PFSK-1 (cell line): ENCODE data around the gene FOXR2. TPM values are rescaled to one million over a fixed set of nuclear protein-coding genes. Genes with fewer than 3 reads are reported as not detected.

ENCODE experiments used
- FOXP2 ChIP-seq: optimal IDR thresholded peaks from 2 replicates; pipeline ENCODE3; 2011; ENCODE audit warnings: borderline replicate concordance, control low read depth, inconsistent platforms; ENCODE audit not compliant: insufficient read depth; ENCODE audit errors: extremely low read length, extremely low read depth
- POLR2AphosphoS5 ChIP-seq: IDR thresholded peaks from 2 replicates; pipeline ENCODE4 v1.6.1; 2012; ENCODE audit warnings: low read depth, mild to moderate bottlenecking, control low read depth, low read length, moderate library complexity
- REST ChIP-seq, 2 experiments: IDR thresholded peaks; 2 replicates each; pipeline versions ENCODE4 v1.6.1 to v1.8.0; 2011 to 2012; ENCODE audit warnings: low read depth in 2 of 2, low read length in 2 of 2, control low read depth in 1 of 2, inconsistent platforms in 1 of 2, mild to moderate bottlenecking in 1 of 2, moderate library complexity in 1 of 2; ENCODE audit not compliant: insufficient read depth in 1 of 2
- SIN3A ChIP-seq: IDR thresholded peaks from 2 replicates; pipeline ENCODE4 v1.6.1; 2012; ENCODE audit warnings: mild to moderate bottlenecking, low read length, moderate library complexity, borderline replicate concordance; ENCODE audit not compliant: insufficient read depth
- TAF1 ChIP-seq: IDR thresholded peaks from 2 replicates; pipeline ENCODE4 v1.6.1; 2012; ENCODE audit warnings: low read length, control low read depth, borderline replicate concordance; ENCODE audit not compliant: insufficient read depth
- polyA plus RNA-seq: library from polyadenylated mRNA; unstranded; fragments of >200 nt; gene quantifications from one replicate; pipeline ENCODE4 v1.2.1, GENCODE V29; 2012; ENCODE audit warnings: low read depth, missing spikeins; ENCODE audit not compliant: insufficient read length

The FOXR2 gene
- not detected for polyA plus RNA-seq

GRCh38 chrX:55623100-55623499 lies at the start of gene FOXR2:
FOXR2 (plus strand) TSS chrX:55623400; CDS start chrX:55623712, 312 bp downstream.
- TF ChIP-seq REST (IDR thresholded peaks at IDR 0.05; ENCODE audit: insufficient read depth in 1 of 2, low read depth in 2 of 2, low read length in 2 of 2), result no peak
- no peak for TF ChIP-seq FOXP2
- TF ChIP-seq TAF1, result no peak

GRCh38 chrX:55579115-55579514 lies 44.1 kb upstream of the FOXR2 start:
- TF ChIP-seq REST (IDR thresholded peaks at IDR 0.05; ENCODE audit: insufficient read depth in 1 of 2, low read depth in 2 of 2, low read length in 2 of 2) (no peak), SIN3A (no peak), POLR2AphosphoS5 (no peak), TAF1 (no peak), FOXP2 (no peak)

GRCh38 chrX:55582447-55582846 lies 40.8 kb upstream of the FOXR2 start:
- TF ChIP-seq SIN3A (no peak), TAF1 (no peak), FOXP2 (no peak), REST (IDR thresholded peaks at IDR 0.05; ENCODE audit: insufficient read depth in 1 of 2, low read depth in 2 of 2, low read length in 2 of 2) (no peak), POLR2AphosphoS5 (no peak)

- TF ChIP-seq FOXP2 (no peak), SIN3A (no peak), POLR2AphosphoS5 (no peak), TAF1 (no peak), REST (IDR thresholded peaks at IDR 0.05; ENCODE audit: insufficient read depth in 1 of 2, low read depth in 2 of 2, low read length in 2 of 2) (no peak)
Measured at GRCh38 chrX:55593296-55593695, 29.9 kb upstream of the FOXR2 start.

- TF ChIP-seq FOXP2 (no peak), POLR2AphosphoS5 (no peak), SIN3A (no peak), TAF1 (no peak), REST (IDR thresholded peaks at IDR 0.05; ENCODE audit: insufficient read depth in 1 of 2, low read depth in 2 of 2, low read length in 2 of 2) (no peak)
Measured at GRCh38 chrX:55593756-55594257, 29.4 kb upstream of the FOXR2 start.
